Bronchial epithelial cell (primary cell): ENCODE results near the gene EFCAB6. TPM values are rescaled to one million over a fixed set of nuclear protein-coding genes. Genes with fewer than 3 reads are reported as not detected.

Source experiments
- DNase-seq: peaks from one replicate; pipeline ENCODE4 v3.0.0-alpha.2; 2010; ENCODE audit warnings: low read depth
- FAIRE-seq: peaks from 2 replicates; lab custom pipeline; 2011; peaks lifted over from hg19 to GRCh38; lab: Jason Lieb, UNC
- H3K27me3 ChIP-seq: 2 replicates; pipeline ENCODE4 v1.5.1; 2011; ENCODE audit warnings: low read length; ENCODE audit not compliant: control insufficient read depth, insufficient read depth
- H3K36me3 ChIP-seq: 2 replicates; pipeline ENCODE4 v1.5.1; 2011; ENCODE audit warnings: low read length; ENCODE audit not compliant: control insufficient read depth, insufficient read depth
- H3K4me3 ChIP-seq: 2 replicates; pipeline ENCODE4 v1.5.1; 2011; ENCODE audit warnings: mild to moderate bottlenecking, low read depth, low read length, control low read depth
- total RNA-seq: library from RNA; depleted of rRNA; stranded (reverse); fragments of >200 nt; gene quantifications from 2 replicates; pipeline ENCODE4 v1.2.1, GENCODE V29; 2014
- TF ChIP-seq, protein P1 (sequence below): IDR thresholded peaks from 2 replicates; pipeline ENCODE4 v1.5.1; 2011; ENCODE audit warnings: mild to moderate bottlenecking, moderate library complexity, low read length, control low read depth, inconsistent platforms; ENCODE audit not compliant: insufficient read depth, severe bottlenecking

EFCAB6 gene
- total RNA-seq, 1 donor from 2014 or later = 0.26 TPM

GRCh38 chr22:43566561-43567332 lies 245.4 kb downstream of the EFCAB6 start:
- FAIRE-seq = no peak
- no peak for DNase-seq
- TF ChIP-seq, protein P1, sequence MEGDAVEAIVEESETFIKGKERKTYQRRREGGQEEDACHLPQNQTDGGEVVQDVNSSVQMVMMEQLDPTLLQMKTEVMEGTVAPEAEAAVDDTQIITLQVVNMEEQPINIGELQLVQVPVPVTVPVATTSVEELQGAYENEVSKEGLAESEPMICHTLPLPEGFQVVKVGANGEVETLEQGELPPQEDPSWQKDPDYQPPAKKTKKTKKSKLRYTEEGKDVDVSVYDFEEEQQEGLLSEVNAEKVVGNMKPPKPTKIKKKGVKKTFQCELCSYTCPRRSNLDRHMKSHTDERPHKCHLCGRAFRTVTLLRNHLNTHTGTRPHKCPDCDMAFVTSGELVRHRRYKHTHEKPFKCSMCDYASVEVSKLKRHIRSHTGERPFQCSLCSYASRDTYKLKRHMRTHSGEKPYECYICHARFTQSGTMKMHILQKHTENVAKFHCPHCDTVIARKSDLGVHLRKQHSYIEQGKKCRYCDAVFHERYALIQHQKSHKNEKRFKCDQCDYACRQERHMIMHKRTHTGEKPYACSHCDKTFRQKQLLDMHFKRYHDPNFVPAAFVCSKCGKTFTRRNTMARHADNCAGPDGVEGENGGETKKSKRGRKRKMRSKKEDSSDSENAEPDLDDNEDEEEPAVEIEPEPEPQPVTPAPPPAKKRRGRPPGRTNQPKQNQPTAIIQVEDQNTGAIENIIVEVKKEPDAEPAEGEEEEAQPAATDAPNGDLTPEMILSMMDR = no peak
- Histone ChIP-seq H3K27me3 (peaks cover 2% of the 10 kb centered on the region), H3K4me3 (no peak overlapping the region), H3K36me3 (no peaks in the 10 kb centered on the region)

DNA sequence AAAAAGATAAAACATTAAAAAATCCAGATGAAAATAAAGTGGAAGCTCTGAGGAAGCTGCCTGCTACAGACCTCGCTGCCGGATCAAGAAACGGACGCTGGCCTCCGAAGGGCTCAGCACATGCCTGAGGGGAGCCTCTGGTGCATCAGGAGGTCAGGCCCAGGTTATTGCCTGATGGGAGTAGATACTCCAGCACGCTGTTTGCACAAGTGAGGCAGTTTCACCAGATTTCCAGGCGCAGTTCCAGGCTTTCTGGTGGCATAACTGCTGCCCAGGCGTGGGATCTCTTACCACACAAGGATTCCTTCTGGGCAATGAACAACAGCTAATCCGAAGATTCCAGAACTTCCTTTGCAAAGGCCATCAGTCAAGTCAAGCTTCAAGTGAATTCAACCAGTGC lies 246.1 kb downstream of the EFCAB6 start:
- no peaks in the 10 kb centered on the region for H3K36me3 ChIP-seq
- no peak for DNase-seq
- H3K27me3 ChIP-seq = peaks cover 2% of the 10 kb centered on the region
- FAIRE-seq = peak; percentile 13
- H3K4me3 ChIP-seq = no peak overlapping the region
- TF ChIP-seq, protein P1 = no peak

DNA sequence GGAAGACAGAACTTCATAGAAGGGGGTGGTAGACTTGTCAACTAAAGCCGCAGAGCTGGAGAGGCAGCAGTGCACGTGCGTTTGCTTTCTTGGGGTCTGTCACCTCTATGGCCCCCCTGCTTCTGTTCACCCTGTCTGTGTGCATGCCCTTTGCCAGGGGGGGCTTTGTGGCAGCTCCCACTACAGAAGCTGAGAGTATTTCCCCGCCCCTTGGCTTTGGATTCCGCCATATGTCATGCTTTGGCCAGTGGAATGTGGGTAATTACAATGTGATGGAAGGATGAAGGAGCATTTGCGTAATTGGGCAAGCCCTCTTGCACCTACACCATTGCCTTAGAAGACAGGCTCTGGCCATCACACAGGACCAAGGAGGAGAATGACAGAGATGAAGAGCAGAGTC lies 247.2 kb downstream of the EFCAB6 start:
- H3K27me3 ChIP-seq = peaks cover 2% of the 10 kb centered on the region
- H3K36me3 ChIP-seq = no peaks in the 10 kb centered on the region
- FAIRE-seq (no peak), DNase-seq (no peak)
- H3K4me3 ChIP-seq = no peak overlapping the region
- TF ChIP-seq, protein P1 = no peak

DNA sequence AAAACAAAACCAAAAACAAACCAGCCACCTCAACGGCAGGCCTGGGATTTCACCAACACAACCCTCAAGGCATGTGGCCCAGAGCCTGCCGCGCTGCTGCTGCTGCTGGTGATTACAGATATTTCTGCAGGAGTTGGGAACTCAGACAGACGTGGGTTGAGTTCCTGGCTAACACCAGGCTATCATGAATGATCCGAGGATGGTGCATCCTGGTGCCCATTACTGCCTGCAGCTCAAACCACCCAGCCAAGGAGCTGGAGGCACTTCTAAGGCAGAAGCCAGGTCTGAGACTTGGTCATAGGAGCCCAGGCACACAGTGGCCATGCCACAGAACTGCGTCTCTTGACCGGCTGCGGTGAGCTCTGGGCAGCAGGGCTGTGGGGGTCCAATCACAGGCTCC lies 248.5 kb downstream of the EFCAB6 start:
- TF ChIP-seq, protein P1 = no peak
- FAIRE-seq = no peak
- H3K4me3 ChIP-seq = no peak overlapping the region
- H3K36me3 ChIP-seq = no peaks in the 10 kb centered on the region
- no peak for DNase-seq
- peaks cover 2% of the 10 kb centered on the region for H3K27me3 ChIP-seq

DNA sequence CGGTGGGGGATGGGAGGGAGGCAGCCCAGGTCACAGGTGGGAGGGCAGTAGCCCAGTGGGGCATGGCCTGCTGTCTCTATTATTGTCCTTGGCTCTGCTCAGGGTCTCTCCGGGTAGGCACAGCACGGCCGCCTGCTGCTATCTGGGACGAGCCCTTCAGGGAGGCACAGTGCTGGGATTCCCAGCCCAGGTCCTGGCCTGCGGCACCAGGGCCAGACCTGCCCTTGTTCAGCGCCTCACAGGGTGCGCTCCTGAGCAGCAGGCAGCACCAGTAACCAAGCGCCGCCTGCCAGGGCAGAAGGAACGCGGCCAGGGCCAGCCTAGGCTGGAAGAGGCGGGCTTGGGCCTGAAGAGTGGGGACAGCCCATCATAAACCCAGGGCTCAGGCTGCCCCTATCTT lies 249.3 kb downstream of the EFCAB6 start:
- DNase-seq (no peak), FAIRE-seq (no peak)
- TF ChIP-seq, protein P1 = no peak
- no peak overlapping the region for H3K4me3 ChIP-seq
- no peaks in the 10 kb centered on the region for H3K36me3 ChIP-seq
- peaks cover 2% of the 10 kb centered on the region for H3K27me3 ChIP-seq
